Measurements from ENCODE around the gene SLX1B.
"Not testable (repeated sequence)": the region's sequence is repeated elsewhere in the genome, so short reads cannot be mapped to it uniquely, and the experiment has no call there.

DNA sequence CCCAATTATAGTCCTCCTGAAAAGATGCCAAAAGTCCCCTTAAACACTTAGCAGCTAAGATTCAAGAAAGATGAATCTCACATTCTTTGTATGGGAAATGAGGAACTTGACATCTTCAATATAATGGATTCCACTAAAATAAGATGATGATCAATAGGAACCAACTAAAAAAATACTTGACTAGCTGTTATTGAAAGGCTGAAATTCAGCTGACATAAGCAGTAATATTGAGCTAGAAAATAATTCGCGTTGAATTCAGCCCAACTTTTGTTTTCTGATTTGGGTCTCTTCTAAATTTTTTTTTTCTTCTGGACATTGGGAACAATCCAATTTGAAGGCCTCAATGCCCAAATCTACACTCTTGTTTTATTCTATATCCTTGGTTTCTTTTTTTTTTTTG lies 30.7 kb upstream of the SLX1B start:
- TF ChIP-seq, protein P1, sequence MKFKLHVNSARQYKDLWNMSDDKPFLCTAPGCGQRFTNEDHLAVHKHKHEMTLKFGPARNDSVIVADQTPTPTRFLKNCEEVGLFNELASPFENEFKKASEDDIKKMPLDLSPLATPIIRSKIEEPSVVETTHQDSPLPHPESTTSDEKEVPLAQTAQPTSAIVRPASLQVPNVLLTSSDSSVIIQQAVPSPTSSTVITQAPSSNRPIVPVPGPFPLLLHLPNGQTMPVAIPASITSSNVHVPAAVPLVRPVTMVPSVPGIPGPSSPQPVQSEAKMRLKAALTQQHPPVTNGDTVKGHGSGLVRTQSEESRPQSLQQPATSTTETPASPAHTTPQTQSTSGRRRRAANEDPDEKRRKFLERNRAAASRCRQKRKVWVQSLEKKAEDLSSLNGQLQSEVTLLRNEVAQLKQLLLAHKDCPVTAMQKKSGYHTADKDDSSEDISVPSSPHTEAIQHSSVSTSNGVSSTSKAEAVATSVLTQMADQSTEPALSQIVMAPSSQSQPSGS (tag by site-specific recombination; IDR thresholded peaks at IDR 0.05; ENCODE audit: low read depth) = not testable (repeated sequence)
- TF ChIP-seq ZEB2 (tag by site-specific recombination; IDR thresholded peaks at IDR 0.05); ZNF785 (tag by site-specific recombination; IDR thresholded peaks at IDR 0.05); ZNF530 (tag by site-specific recombination; IDR thresholded peaks at IDR 0.05; ENCODE audit: low read depth); YY1 (tag by site-specific recombination; IDR thresholded peaks at IDR 0.05): not testable (repeated sequence)
- TF ChIP-seq, protein P2, sequence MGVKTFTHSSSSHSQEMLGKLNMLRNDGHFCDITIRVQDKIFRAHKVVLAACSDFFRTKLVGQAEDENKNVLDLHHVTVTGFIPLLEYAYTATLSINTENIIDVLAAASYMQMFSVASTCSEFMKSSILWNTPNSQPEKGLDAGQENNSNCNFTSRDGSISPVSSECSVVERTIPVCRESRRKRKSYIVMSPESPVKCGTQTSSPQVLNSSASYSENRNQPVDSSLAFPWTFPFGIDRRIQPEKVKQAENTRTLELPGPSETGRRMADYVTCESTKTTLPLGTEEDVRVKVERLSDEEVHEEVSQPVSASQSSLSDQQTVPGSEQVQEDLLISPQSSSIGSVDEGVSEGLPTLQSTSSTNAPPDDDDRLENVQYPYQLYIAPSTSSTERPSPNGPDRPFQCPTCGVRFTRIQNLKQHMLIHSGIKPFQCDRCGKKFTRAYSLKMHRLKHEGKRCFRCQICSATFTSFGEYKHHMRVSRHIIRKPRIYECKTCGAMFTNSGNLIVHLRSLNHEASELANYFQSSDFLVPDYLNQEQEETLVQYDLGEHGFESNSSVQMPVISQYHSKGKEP (tag by site-specific recombination; IDR thresholded peaks at IDR 0.05) = not testable (repeated sequence)
- TF ChIP-seq, protein P3, sequence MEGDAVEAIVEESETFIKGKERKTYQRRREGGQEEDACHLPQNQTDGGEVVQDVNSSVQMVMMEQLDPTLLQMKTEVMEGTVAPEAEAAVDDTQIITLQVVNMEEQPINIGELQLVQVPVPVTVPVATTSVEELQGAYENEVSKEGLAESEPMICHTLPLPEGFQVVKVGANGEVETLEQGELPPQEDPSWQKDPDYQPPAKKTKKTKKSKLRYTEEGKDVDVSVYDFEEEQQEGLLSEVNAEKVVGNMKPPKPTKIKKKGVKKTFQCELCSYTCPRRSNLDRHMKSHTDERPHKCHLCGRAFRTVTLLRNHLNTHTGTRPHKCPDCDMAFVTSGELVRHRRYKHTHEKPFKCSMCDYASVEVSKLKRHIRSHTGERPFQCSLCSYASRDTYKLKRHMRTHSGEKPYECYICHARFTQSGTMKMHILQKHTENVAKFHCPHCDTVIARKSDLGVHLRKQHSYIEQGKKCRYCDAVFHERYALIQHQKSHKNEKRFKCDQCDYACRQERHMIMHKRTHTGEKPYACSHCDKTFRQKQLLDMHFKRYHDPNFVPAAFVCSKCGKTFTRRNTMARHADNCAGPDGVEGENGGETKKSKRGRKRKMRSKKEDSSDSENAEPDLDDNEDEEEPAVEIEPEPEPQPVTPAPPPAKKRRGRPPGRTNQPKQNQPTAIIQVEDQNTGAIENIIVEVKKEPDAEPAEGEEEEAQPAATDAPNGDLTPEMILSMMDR (tag by site-specific recombination; IDR thresholded peaks at IDR 0.05) = not testable (repeated sequence)

Data from HEK293 (cell line).